Endothelial cell of coronary artery (primary cell): ENCODE data around the gene FOXK2. TPM values are rescaled to one million over a fixed set of nuclear protein-coding genes. Genes with fewer than 3 reads are reported as not detected.

Source experiments
- total RNA-seq: library from RNA; depleted of rRNA; stranded (reverse); fragments of >200 nt; gene quantifications from 2 replicates; pipeline ENCODE4 v1.2.3, GENCODE V29; 2014

The FOXK2 gene
- 25.1 and 36.5 TPM in 2 replicates for total RNA-seq

DNA sequence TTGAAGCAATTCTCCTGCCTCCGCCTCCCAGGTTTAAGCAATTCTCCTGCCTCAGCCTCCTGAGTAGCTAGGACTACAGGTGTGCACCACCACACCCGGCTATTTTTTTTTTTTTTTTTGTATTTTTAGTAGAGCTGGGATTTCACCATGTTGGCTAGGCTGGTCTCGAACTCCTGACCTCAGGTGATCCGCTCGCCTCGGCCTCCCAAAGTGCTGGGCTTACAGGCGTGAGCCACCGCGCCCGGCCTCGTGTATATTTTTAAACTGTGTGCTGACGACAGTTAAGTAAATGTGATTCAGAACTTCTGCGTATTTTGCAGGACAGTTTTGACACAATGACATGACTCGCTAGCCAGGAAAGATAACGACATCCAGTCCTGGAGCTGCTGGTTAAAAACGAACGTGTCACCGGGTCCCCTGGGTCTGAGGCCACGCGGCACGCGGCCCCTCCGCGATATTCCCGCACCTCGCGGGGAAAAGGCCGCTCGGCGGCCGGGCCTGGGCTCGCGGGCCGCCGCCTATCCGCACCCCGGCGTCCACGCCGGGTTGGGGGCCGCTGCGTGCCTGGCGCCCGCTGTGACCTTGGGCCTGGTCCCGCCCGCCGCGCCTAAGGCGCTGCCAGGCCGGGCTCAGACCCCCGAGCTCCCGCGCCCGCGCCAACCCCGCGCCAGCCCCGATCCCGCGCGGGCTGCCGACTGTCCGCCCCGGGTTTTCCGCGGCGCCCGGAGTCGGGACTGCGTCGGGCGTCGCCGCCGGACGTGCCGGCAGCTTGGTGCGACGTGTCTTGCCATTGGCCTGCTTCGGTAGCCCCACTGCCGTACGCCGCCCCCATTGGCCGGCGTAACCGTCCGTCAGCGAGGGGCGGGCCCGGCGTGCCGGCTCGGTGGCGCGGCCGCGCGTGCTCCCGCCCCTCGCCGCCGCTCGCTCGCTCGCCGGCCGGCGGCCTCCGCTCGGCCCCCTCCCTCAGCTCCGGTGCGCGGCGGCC, at the start of gene FOXK2:
FOXK2 (plus strand) TSS at position 907 of the 985 bp plus-strand sequence. CDS start 157 bp downstream, outside the sequence.

DNA sequence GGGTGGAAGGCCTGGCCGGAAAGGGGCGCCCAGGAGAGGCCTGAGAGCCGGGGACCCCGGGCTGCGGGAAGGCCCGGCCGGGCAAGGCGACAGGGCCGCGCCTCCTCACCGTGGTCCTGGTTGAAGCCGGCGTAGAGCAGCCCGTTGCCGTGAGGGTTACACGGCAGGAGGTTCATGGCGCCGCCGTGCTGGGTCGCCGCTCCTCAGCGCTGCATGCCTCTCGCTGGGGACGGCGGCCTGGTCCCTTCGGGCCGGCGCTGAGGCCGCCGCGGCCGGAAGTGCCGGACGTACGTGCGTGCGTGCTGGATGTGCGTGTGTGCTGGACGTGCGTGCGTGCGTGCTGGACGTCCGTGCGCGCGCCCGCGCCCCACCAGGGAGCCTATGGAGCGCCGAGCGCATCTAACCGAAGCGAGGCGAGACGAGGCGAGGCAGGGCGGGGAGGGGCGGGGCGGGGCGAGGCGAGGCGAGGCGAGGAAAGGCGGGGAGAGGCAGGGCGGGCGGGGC, 128.7 kb downstream of the FOXK2 start, which contains the start of gene WDR45B:
WDR45B (minus strand) TSS at position 280 of the 504 bp plus-strand sequence; CDS start at position 176, 104 bp downstream.

Other genes starting within 250 kb of the FOXK2 start
- gene CSNK1D, start 246.0 kb upstream of the FOXK2 start, total RNA-seq, result 52.3 and 66.3 TPM in 2 replicates
- not detected in 2 replicates for gene CD7, start 202.1 kb upstream of the FOXK2 start, total RNA-seq
- 0.36 and 1.8 TPM in 2 replicates for gene SECTM1, start 186.0 kb upstream of the FOXK2 start, total RNA-seq
- under 0.01 and 0.09 TPM in 2 replicates for gene TEX19, start 160.5 kb upstream of the FOXK2 start, total RNA-seq
- not detected in 2 replicates for gene UTS2R, start 148.0 kb upstream of the FOXK2 start, total RNA-seq
- 10.1 and 11.5 TPM in 2 replicates for gene HEXD, start 101.4 kb upstream of the FOXK2 start, total RNA-seq
- 22.9 and 26.6 TPM in 2 replicates for gene OGFOD3, start 101.1 kb upstream of the FOXK2 start, total RNA-seq
- gene CYBC1, start 69.0 kb upstream of the FOXK2 start, total RNA-seq, result 37.1 and 46.6 TPM in 2 replicates
- gene NARF, start 61.0 kb upstream of the FOXK2 start, total RNA-seq, result 55.1 and 69.7 TPM in 2 replicates
- 54.1 and 56.2 TPM in 2 replicates for gene WDR45B, start 128.7 kb downstream of the FOXK2 start, total RNA-seq
- 7.0 and 7.6 TPM in 2 replicates for gene RAB40B, start 179.0 kb downstream of the FOXK2 start, total RNA-seq
- 17.7 and 21.6 TPM in 2 replicates for gene FN3KRP, start 197.0 kb downstream of the FOXK2 start, total RNA-seq
- 2.9 and 5.4 TPM in 2 replicates for gene FN3K, start 215.9 kb downstream of the FOXK2 start, total RNA-seq
- gene TBCD, start 232.3 kb downstream of the FOXK2 start, total RNA-seq, result 43.6 and 51.3 TPM in 2 replicates